B cell (primary cell): Measurements from ENCODE around the gene IRS2. TPM values are rescaled to one million over a fixed set of nuclear protein-coding genes. Genes with fewer than 3 reads are reported as not detected.

ENCODE experiments used
- ATAC-seq: fragments of 200-7000 bp; cut with Tn5 transposase; one replicate; pipeline ENCODE4 v1.10.0; 2021; ENCODE audit warnings: low read depth, mild to moderate bottlenecking, moderate number of reproducible peaks, moderate library complexity
- CTCF ChIA-PET: fragments of 350-600 bp; sonication (Branson Sonifier 250); formaldehyde crosslinking; loops from one replicate; lab custom pipeline; 2021; ENCODE audit warnings: antibody characterized with exemption, inconsistent platforms; lab: Charles Lee
- POLR2A ChIA-PET: fragments of 350-600 bp; sonication (Branson Sonifier 250); formaldehyde crosslinking; loops from one replicate; lab custom pipeline; 2021; ENCODE audit warnings: antibody characterized with exemption; lab: Charles Lee
- DNase-seq: peaks from one replicate; pipeline ENCODE4 v3.0.0; 2013
- H2AFZ ChIP-seq: 2 replicates; pipeline ENCODE4 v1.6.1; 2012; ENCODE audit warnings: mild to moderate bottlenecking, low read depth, low read length; ENCODE audit not compliant: insufficient read depth, poor library complexity, severe bottlenecking
- H3K27ac ChIP-seq, 2 donors: 1 replicate in 1 of 2; 2 replicates in 1 of 2; pipeline ENCODE4 v1.5.1; 2012 to 2013; ENCODE audit warnings: low read length in 2 of 2, mild to moderate bottlenecking in 2 of 2, moderate library complexity in 1 of 2
- H3K27me3 ChIP-seq, 4 experiments: fragments of 200-600 bp in 1 of 4; sonication (generic) in 1 of 4; replicated peaks in 1 of 4; 1 replicate in 2 of 4; 2 replicates in 2 of 4; pipeline versions ENCODE4 v1.6.1 to v1.7.0; 2013 to 2016; ENCODE audit warnings: low read length in 3 of 4, mild to moderate bottlenecking in 2 of 4, mixed read lengths in 1 of 4, moderate library complexity in 1 of 4; ENCODE audit not compliant: insufficient read depth in 4 of 4, control insufficient read depth in 3 of 4; ENCODE audit errors: control extremely low read depth in 1 of 4
- H3K36me3 ChIP-seq, 2 experiments: replicated peaks in 1 of 2; 1 replicate in 1 of 2; 2 replicates in 1 of 2; pipeline versions ENCODE4 v1.6.1 to v1.7.1; 2013; ENCODE audit warnings: low read length in 1 of 2; ENCODE audit not compliant: insufficient read depth in 2 of 2, control insufficient read depth in 1 of 2; ENCODE audit errors: control extremely low read depth in 1 of 2, extremely low read depth in 1 of 2
- H3K4me1 ChIP-seq, 2 donors: fragments of 200-600 bp in 1 of 2; sonication (generic) in 1 of 2; 1 replicate in 1 of 2; 2 replicates in 1 of 2; pipeline versions ENCODE4 v1.5.1 to v1.6.1; 2013 to 2017; ENCODE audit warnings: low read length in 2 of 2; ENCODE audit not compliant: control insufficient read depth in 2 of 2, insufficient read depth in 2 of 2
- H3K4me2 ChIP-seq: replicated peaks from 2 replicates; pipeline ENCODE3; 2012; ENCODE audit warnings: mild to moderate bottlenecking, low read depth, low read length; ENCODE audit not compliant: poor library complexity, severe bottlenecking
- H3K4me3 ChIP-seq, 5 experiments: fragments of 200-600 bp in 1 of 5; sonication (generic) in 1 of 5; 1 replicate in 3 of 5; 2 replicates in 2 of 5; pipeline versions ENCODE4 v1.5.1 to v1.7.0; 2011 to 2016; ENCODE audit warnings: low read length in 4 of 5, mild to moderate bottlenecking in 4 of 5, low read depth in 2 of 5, control low read depth in 1 of 5, moderate library complexity in 1 of 5; ENCODE audit not compliant: insufficient read depth in 1 of 5; ENCODE audit errors: control extremely low read depth in 1 of 5, extremely low read depth in 1 of 5
- H3K79me2 ChIP-seq: fragments of 200-600 bp; sonication (generic); one replicate; pipeline ENCODE4 v1.6.0; 2016; ENCODE audit warnings: low read length; ENCODE audit not compliant: control insufficient read depth, insufficient read depth
- H3K9ac ChIP-seq: fragments of 200-600 bp; sonication (generic); 2 replicates; pipeline ENCODE4 v1.6.1; 2017; ENCODE audit warnings: mild to moderate bottlenecking, low read length, moderate library complexity
- H3K9me3 ChIP-seq, 3 donors: one replicate each; pipeline versions ENCODE4 v1.6.1 to v1.7.1; 2013; ENCODE audit warnings: low read length in 2 of 3; ENCODE audit not compliant: control insufficient read depth in 2 of 3, insufficient read depth in 1 of 3; ENCODE audit errors: control extremely low read depth in 1 of 3
- H4K20me1 ChIP-seq: 2 replicates; pipeline ENCODE4 v1.6.0; 2012; ENCODE audit warnings: mild to moderate bottlenecking, low read length; ENCODE audit not compliant: insufficient read depth, control insufficient read depth, poor library complexity, severe bottlenecking
- H3K27ac Mint-ChIP-seq: one replicate; pipeline ENCODE4 v1.8.0; 2021; ENCODE audit warnings: mixed read lengths
- H3K27me3 Mint-ChIP-seq: one replicate; pipeline ENCODE4 v1.8.0; 2021; ENCODE audit warnings: mixed read lengths
- H3K4me1 Mint-ChIP-seq: one replicate; pipeline ENCODE4 v1.8.0; 2021; ENCODE audit warnings: mixed read lengths
- H3K4me3 Mint-ChIP-seq: one replicate; pipeline ENCODE4 v1.8.0; 2021; ENCODE audit warnings: mixed read lengths
- H3K9me3 Mint-ChIP-seq: one replicate; pipeline ENCODE4 v1.8.0; 2022; ENCODE audit warnings: mixed read lengths; ENCODE audit not compliant: insufficient read depth
- EZH2 ChIP-seq: IDR thresholded peaks from 2 replicates; pipeline ENCODE4 v1.6.1; 2012; ENCODE audit warnings: borderline replicate concordance, low read depth, mild to moderate bottlenecking, moderate library complexity, low read length; ENCODE audit not compliant: insufficient read depth, poor library complexity, severe bottlenecking
- WGBS: methylation state at CpG from one replicate; pipeline ENCODE4 v1.1.5; 2013; ENCODE audit warnings: missing lambda C conversion rate; ENCODE audit not compliant: insufficient coverage; 5-methylcytosine and 5-hydroxymethylcytosine counted together
- intact Hi-C: fragments of 100-400 bp; cut with micrococcal nuclease; formaldehyde crosslinking; loops from one replicate; pipeline ENCODE4 v1.10.0; 2022
- polyA plus RNA-seq: library from polyadenylated mRNA; depleted of rRNA; stranded (reverse); fragments of >200 nt; gene quantifications from 2 replicates; pipeline ENCODE4 v1.2.3, GENCODE V29; 2012
- total RNA-seq, 2 donors: library from RNA; stranded (reverse); fragments of 120-200 nt in 1 of 2; gene quantifications; 1 replicate in 1 of 2; 2 replicates in 1 of 2; pipeline versions ENCODE4 v1.2.3 to v1.2.4, GENCODE V29; 2013 to 2022
- TF ChIP-seq, protein P1 (sequence below): fragments of 200-600 bp; IDR thresholded peaks from one replicate; pipeline ENCODE4 v1.8.0; 2022; ENCODE audit warnings: antibody characterized with exemption, mild to moderate bottlenecking

The IRS2 gene
- total and polyA plus RNA-seq, 2 donors (not counting 1 experiment from before 2014, with no cell fraction given) = 5.8 to 26.9 TPM

GRCh38 chr13:109795011-109795410 lies 8.6 kb upstream of the IRS2 start:
- no CpG with 5 or more reads among the region's 2 CpGs for WGBS
- POLR2A ChIA-PET = no interaction called here
- H3K27ac ChIP-seq = no peak overlapping the region
- H3K36me3 ChIP-seq = no peaks in the 10 kb centered on the region
- no peak for DNase-seq
- TF ChIP-seq, protein P1, sequence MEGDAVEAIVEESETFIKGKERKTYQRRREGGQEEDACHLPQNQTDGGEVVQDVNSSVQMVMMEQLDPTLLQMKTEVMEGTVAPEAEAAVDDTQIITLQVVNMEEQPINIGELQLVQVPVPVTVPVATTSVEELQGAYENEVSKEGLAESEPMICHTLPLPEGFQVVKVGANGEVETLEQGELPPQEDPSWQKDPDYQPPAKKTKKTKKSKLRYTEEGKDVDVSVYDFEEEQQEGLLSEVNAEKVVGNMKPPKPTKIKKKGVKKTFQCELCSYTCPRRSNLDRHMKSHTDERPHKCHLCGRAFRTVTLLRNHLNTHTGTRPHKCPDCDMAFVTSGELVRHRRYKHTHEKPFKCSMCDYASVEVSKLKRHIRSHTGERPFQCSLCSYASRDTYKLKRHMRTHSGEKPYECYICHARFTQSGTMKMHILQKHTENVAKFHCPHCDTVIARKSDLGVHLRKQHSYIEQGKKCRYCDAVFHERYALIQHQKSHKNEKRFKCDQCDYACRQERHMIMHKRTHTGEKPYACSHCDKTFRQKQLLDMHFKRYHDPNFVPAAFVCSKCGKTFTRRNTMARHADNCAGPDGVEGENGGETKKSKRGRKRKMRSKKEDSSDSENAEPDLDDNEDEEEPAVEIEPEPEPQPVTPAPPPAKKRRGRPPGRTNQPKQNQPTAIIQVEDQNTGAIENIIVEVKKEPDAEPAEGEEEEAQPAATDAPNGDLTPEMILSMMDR = no peak
- TF ChIP-seq EZH2 = no peak
- CTCF ChIA-PET = no interaction called here
- no peaks in the 10 kb centered on the region for H3K9me3 ChIP-seq
- no peak overlapping the region for H2AFZ ChIP-seq
- H3K9ac ChIP-seq = no peak overlapping the region
- no peaks in the 10 kb centered on the region for H3K4me1 ChIP-seq
- Mint-ChIP-seq H3K9me3 (no peaks in the 10 kb centered on the region), H3K4me3 (no peak overlapping the region), H3K4me1 (no peaks in the 10 kb centered on the region), H3K27me3 (peaks cover 38% of the 10 kb centered on the region), H3K27ac (no peak overlapping the region)
- no peaks in the 10 kb centered on the region for H4K20me1 ChIP-seq
- intact Hi-C loops = no loop called here
- peaks cover 0 to 18% (median 5%) of the 10 kb centered on the region in 4 experiments for H3K27me3 ChIP-seq
- no peak overlapping the region for H3K4me2 ChIP-seq
- no peak overlapping the region for H3K4me3 ChIP-seq
- H3K79me2 ChIP-seq = no peaks in the 10 kb centered on the region
- ATAC-seq = no peak

GRCh38 chr13:109794095-109794494 lies 7.7 kb upstream of the IRS2 start:
- Histone ChIP-seq H2AFZ (no peak overlapping the region), H3K27ac (no peak overlapping the region), H3K79me2 (no peaks in the 10 kb centered on the region), H3K4me2 (no peak overlapping the region), H3K36me3 (no peaks in the 10 kb centered on the region), H4K20me1 (no peaks in the 10 kb centered on the region), H3K27me3 (peaks cover 0 to 18% (median 5%) of the 10 kb centered on the region in 4 experiments), H3K9me3 (no peaks in the 10 kb centered on the region), H3K9ac (no peak overlapping the region), H3K4me3 (no peak overlapping the region), H3K4me1 (no peaks in the 10 kb centered on the region)
- no peak overlapping the region for H3K4me3 Mint-ChIP-seq
- H3K4me1 Mint-ChIP-seq = no peaks in the 10 kb centered on the region
- DNase-seq = no peak
- intact Hi-C loops = no loop called here
- H3K9me3 Mint-ChIP-seq = no peaks in the 10 kb centered on the region
- H3K27me3 Mint-ChIP-seq = peaks cover 38% of the 10 kb centered on the region
- ATAC-seq = no peak
- H3K27ac Mint-ChIP-seq = no peak overlapping the region
- ChIA-PET POLR2A (no interaction called here), CTCF (interaction anchor here (1.0 kb wide), 1 partner anchor 9 kb away, joined by 3 read pairs; no protein-coding TSS in a partner anchor)
- TF ChIP-seq EZH2 = no peak
- WGBS = 98% methylated on average over 10 of the region's 12 CpGs
